A673 (cell line): ENCODE data around the gene ZBTB12. TPM values are rescaled to one million over a fixed set of nuclear protein-coding genes. Genes with fewer than 3 reads are reported as not detected.

Experiments
- BruUV-seq: library from RNA; stranded (reverse); fragments of 400-500 nt; replicated peaks from 2 replicates; lab custom pipeline; 2021; lab: Mats Ljungman, UMichigan
- CTCF ChIA-PET: fragments of 300-600 bp; sonication (Branson Sonifier 250); formaldehyde crosslinking; loops from one replicate; lab custom pipeline; 2022; ENCODE audit warnings: antibody characterized with exemption; lab: Charles Lee
- POLR2A ChIA-PET: fragments of 300-600 bp; sonication (Branson Sonifier 250); formaldehyde crosslinking; loops from one replicate; lab custom pipeline; 2022; ENCODE audit warnings: antibody characterized with exemption; ENCODE audit not compliant: low non-redundant PET; lab: Charles Lee
- DNase-seq: peaks from one replicate; pipeline ENCODE4 v3.0.0-alpha.2; 2015; ENCODE audit warnings: low spot score
- H3K27ac ChIP-seq: fragments of 200-600 bp; sonication (generic); 2 replicates; pipeline ENCODE4 v1.5.1; 2016; ENCODE audit warnings: mixed run types, low read depth, mild to moderate bottlenecking, mixed read lengths, antibody characterized with exemption, low read length; ENCODE audit not compliant: poor library complexity, severe bottlenecking
- H3K27me3 ChIP-seq: fragments of 200-600 bp; sonication (generic); replicated peaks from 2 replicates; pipeline ENCODE4 v1.6.1; 2017; ENCODE audit warnings: mixed run types, low read depth, mild to moderate bottlenecking, mixed read lengths, antibody characterized with exemption, low read length; ENCODE audit not compliant: insufficient read depth, poor library complexity
- H3K36me3 ChIP-seq: fragments of 200-600 bp; sonication (generic); 2 replicates; pipeline ENCODE4 v1.6.1; 2016; ENCODE audit warnings: mixed run types, mild to moderate bottlenecking, mixed read lengths, antibody characterized with exemption, low read length; ENCODE audit not compliant: insufficient read depth, poor library complexity, severe bottlenecking
- H3K4me1 ChIP-seq: fragments of 200-600 bp; sonication (generic); 2 replicates; pipeline ENCODE4 v1.6.1; 2017; ENCODE audit warnings: mixed run types, mild to moderate bottlenecking, mixed read lengths, antibody characterized with exemption, low read length; ENCODE audit not compliant: insufficient read depth, poor library complexity, severe bottlenecking
- H3K4me3 ChIP-seq: fragments of 200-600 bp; sonication (generic); 2 replicates; pipeline ENCODE4 v1.5.1; 2016; ENCODE audit warnings: low read depth, mixed run types, mild to moderate bottlenecking, mixed read lengths, low read length; ENCODE audit not compliant: poor library complexity, severe bottlenecking
- H3K9me3 ChIP-seq: fragments of 200-600 bp; sonication (generic); 2 replicates; pipeline ENCODE4 v1.6.1; 2016; ENCODE audit warnings: mixed run types, low read depth, mild to moderate bottlenecking, mixed read lengths, antibody characterized with exemption, low read length; ENCODE audit not compliant: poor library complexity, severe bottlenecking
- CTCF ChIP-seq: fragments of 300-800, 200-600 bp; sonication (generic); conservative IDR thresholded peaks from 2 replicates; pipeline ENCODE4 v1.5.1; 2017; ENCODE audit warnings: low read depth, mild to moderate bottlenecking, antibody characterized with exemption, low read length, moderate library complexity, mixed read lengths
- EZH2 ChIP-seq: fragments of 200-600 bp; sonication (generic); IDR thresholded peaks from 2 replicates; pipeline ENCODE4 v1.6.1; 2017; ENCODE audit warnings: borderline replicate concordance, low read depth, mild to moderate bottlenecking, mixed read lengths, antibody characterized with exemption, low read length; ENCODE audit not compliant: poor library complexity, severe bottlenecking
- intact Hi-C: fragments of 100-400 bp; cut with micrococcal nuclease; formaldehyde crosslinking; loops from one replicate; pipeline ENCODE4 v1.10.0; 2022; ENCODE audit not compliant: unreplicated experiment
- total RNA-seq: library from RNA; stranded (reverse); gene quantifications from 2 replicates; pipeline ENCODE4 v1.2.3, GENCODE V29; 2021

ZBTB12 gene
- total RNA-seq, 1 experiment from 2014 or later = 21.3 TPM

DNA sequence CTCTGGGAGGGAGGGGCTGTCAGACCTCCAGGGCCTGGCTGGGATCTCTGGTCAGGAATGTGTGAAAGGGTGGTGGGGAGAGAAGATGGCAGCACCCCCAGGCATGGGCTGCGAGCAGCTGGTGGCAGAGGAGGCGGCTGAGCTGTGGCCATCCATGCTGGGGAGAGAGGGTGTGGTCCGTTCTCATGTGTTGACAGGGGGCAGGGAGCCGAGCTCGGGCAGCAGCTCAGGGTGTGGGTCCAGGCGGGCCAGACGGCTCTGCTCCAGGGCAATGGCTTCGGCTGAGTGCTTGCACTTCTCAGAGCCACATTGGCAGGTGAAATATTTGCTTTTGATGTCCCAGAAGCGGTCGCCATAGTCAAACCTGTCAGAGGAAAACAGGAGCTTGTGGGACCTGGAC, 22.0 kb downstream of the ZBTB12 start:
- Histone ChIP-seq H3K9me3 (no peaks in the 10 kb centered on the region), H3K4me1 (no peaks in the 10 kb centered on the region), H3K4me3 (no peak overlapping the region), H3K27me3 (no peaks in the 10 kb centered on the region), H3K36me3 (peaks cover 52% of the 10 kb centered on the region), H3K27ac (no peak overlapping the region)
- ChIA-PET CTCF (no interaction called here), POLR2A (no interaction called here)
- BruUV-seq = TSS peak; percentile 98
- no peak for DNase-seq
- intact Hi-C loops = no loop called here
- TF ChIP-seq EZH2 (no peak), CTCF (no peak)

- TF ChIP-seq EZH2 (no peak), CTCF (no peak)
- ChIA-PET CTCF (no interaction called here), POLR2A (interaction anchor here (0.6 kb wide), 1 partner anchor 15 kb away, joined by 3 read pairs; no protein-coding TSS in a partner anchor)
- Histone ChIP-seq H3K9me3 (no peaks in the 10 kb centered on the region), H3K27ac (no peak overlapping the region), H3K4me1 (no peaks in the 10 kb centered on the region), H3K36me3 (peaks cover 44% of the 10 kb centered on the region), H3K4me3 (no peak overlapping the region), H3K27me3 (no peaks in the 10 kb centered on the region)
- DNase-seq = no peak
- intact Hi-C loops = no loop called here
- BruUV-seq = no TSS peak
Observed at GRCh38 chr6:31879143-31879542, 22.7 kb downstream of the ZBTB12 start.

- H3K9me3 ChIP-seq = no peaks in the 10 kb centered on the region
- no peak for DNase-seq
- ChIA-PET POLR2A (interaction anchor here (0.6 kb wide), 1 partner anchor 15 kb away, joined by 3 read pairs; no protein-coding TSS in a partner anchor), CTCF (no interaction called here)
- no peak within 1 kb of the TSS for H3K4me3 ChIP-seq
- BruUV-seq = no TSS peak
- no peaks in the 10 kb centered on the region for H3K27me3 ChIP-seq
- H3K36me3 ChIP-seq = peaks cover 40% of the 10 kb centered on the region
- TF ChIP-seq CTCF (no peak), EZH2 (no peak)
- H3K27ac ChIP-seq = no peak within 1 kb of the TSS
- no peaks in the 10 kb centered on the region for H3K4me1 ChIP-seq
- intact Hi-C loops = no loop called here
Observed at GRCh38 chr6:31878726-31879125, 23.2 kb downstream of the ZBTB12 start, which contains the start of gene SLC44A4. TSS of gene SLC44A4 (minus strand) at chr6:31878997. CDS start at chr6:31878980, 17 bp downstream.
